SH-SY5Y (cell line): ENCODE measurements around the gene SYNGAP1.

ENCODE experiments used
- GATA2 ChIP-seq: IDR thresholded peaks from 2 replicates; pipeline ENCODE4 v1.6.1; 2011; ENCODE audit warnings: mild to moderate bottlenecking, low read depth, low read length
- GATA3 ChIP-seq: IDR thresholded peaks from 2 replicates; pipeline ENCODE4 v1.6.1; 2011; ENCODE audit warnings: low read depth, mild to moderate bottlenecking, low read length, moderate library complexity

DNA sequence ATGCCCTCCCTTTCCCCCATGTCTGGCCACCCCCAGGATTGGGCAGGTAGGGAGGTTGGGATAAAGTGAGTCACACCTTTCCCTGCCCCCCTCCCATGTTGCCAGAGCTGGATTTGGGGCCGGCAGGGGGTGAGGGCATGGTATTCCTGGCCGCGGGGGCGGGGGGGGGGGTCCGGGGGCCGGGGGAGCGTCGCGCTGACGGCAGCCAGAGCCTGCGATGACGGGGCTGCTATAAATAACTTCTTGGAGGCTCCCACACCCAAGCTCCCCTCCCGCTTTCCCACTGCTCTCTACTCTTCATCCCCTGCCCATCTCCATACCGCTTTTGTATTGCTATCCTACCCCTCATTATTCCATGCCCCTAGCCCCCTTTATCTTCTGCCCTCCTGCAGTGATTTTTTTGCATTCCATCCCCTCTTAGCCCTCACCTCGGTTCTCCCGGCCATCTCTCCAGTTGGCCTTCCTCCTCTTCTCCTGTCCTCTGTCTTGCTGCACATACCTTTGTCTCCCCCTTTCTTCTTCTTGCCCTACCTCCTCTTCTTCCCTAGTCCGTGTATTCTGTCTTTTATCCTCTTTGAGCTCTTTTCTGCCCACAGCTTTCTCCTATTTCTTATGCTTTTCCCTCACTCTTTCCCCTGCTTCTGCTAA, 13.8 kb downstream of the SYNGAP1 start:
- no peak for TF ChIP-seq GATA2
- TF ChIP-seq GATA3: no peak
